ENCODE results near the gene PTGR2.

PTGR2 gene

GRCh38 chr14:73895939-73896338 lies 44.3 kb downstream of the PTGR2 start:
- no peak for TF ChIP-seq SIN3A (IDR thresholded peaks at IDR 0.05; ENCODE audit: borderline replicate concordance, insufficient read depth, low read length)
- TF ChIP-seq FOXP2 (optimal IDR thresholded peaks at IDR 0.05; ENCODE audit: borderline replicate concordance, extremely low read depth, extremely low read length, insufficient read depth) = no peak
- no peak for TF ChIP-seq REST (IDR thresholded peaks at IDR 0.05; ENCODE audit: insufficient read depth in 1 of 2, low read depth in 2 of 2, low read length in 2 of 2)
- TF ChIP-seq POLR2AphosphoS5 (IDR thresholded peaks at IDR 0.05; ENCODE audit: low read depth, low read length) = no peak
- TF ChIP-seq TAF1 (IDR thresholded peaks at IDR 0.05; ENCODE audit: borderline replicate concordance, insufficient read depth, low read length) = no peak

GRCh38 chr14:73896521-73896920 lies 44.9 kb downstream of the PTGR2 start:
- TF ChIP-seq FOXP2 (optimal IDR thresholded peaks at IDR 0.05; ENCODE audit: borderline replicate concordance, extremely low read depth, extremely low read length, insufficient read depth) (no peak), TAF1 (IDR thresholded peaks at IDR 0.05; ENCODE audit: borderline replicate concordance, insufficient read depth, low read length) (no peak), POLR2AphosphoS5 (IDR thresholded peaks at IDR 0.05; ENCODE audit: low read depth, low read length) (no peak), SIN3A (IDR thresholded peaks at IDR 0.05; ENCODE audit: borderline replicate concordance, insufficient read depth, low read length) (no peak)

GRCh38 chr14:73903028-73903427 lies 51.4 kb downstream of the PTGR2 start:
- no peak for TF ChIP-seq TAF1 (IDR thresholded peaks at IDR 0.05; ENCODE audit: borderline replicate concordance, insufficient read depth, low read length)
- no peak for TF ChIP-seq POLR2AphosphoS5 (IDR thresholded peaks at IDR 0.05; ENCODE audit: low read depth, low read length)
- TF ChIP-seq REST (IDR thresholded peaks at IDR 0.05; ENCODE audit: insufficient read depth in 1 of 2, low read depth in 2 of 2, low read length in 2 of 2) = no peak
- TF ChIP-seq FOXP2 (optimal IDR thresholded peaks at IDR 0.05; ENCODE audit: borderline replicate concordance, extremely low read depth, extremely low read length, insufficient read depth) = no peak
- TF ChIP-seq SIN3A (IDR thresholded peaks at IDR 0.05; ENCODE audit: borderline replicate concordance, insufficient read depth, low read length) = no peak

- no peak for TF ChIP-seq FOXP2 (optimal IDR thresholded peaks at IDR 0.05; ENCODE audit: borderline replicate concordance, extremely low read depth, extremely low read length, insufficient read depth)
- no peak for TF ChIP-seq TAF1 (IDR thresholded peaks at IDR 0.05; ENCODE audit: borderline replicate concordance, insufficient read depth, low read length)
- TF ChIP-seq POLR2AphosphoS5 (IDR thresholded peaks at IDR 0.05; ENCODE audit: low read depth, low read length) = no peak
- TF ChIP-seq REST (IDR thresholded peaks at IDR 0.05; ENCODE audit: insufficient read depth in 1 of 2, low read depth in 2 of 2, low read length in 2 of 2) = no peak
- no peak for TF ChIP-seq SIN3A (IDR thresholded peaks at IDR 0.05; ENCODE audit: borderline replicate concordance, insufficient read depth, low read length)
Observed at GRCh38 chr14:73909681-73910080, 58.0 kb downstream of the PTGR2 start.

- no peak for TF ChIP-seq REST (IDR thresholded peaks at IDR 0.05; ENCODE audit: insufficient read depth in 1 of 2, low read depth in 2 of 2, low read length in 2 of 2)
- TF ChIP-seq FOXP2 (optimal IDR thresholded peaks at IDR 0.05; ENCODE audit: borderline replicate concordance, extremely low read depth, extremely low read length, insufficient read depth) = no peak
- TF ChIP-seq POLR2AphosphoS5 (IDR thresholded peaks at IDR 0.05; ENCODE audit: low read depth, low read length) = no peak
- TF ChIP-seq SIN3A (IDR thresholded peaks at IDR 0.05; ENCODE audit: borderline replicate concordance, insufficient read depth, low read length) = no peak
- no peak for TF ChIP-seq TAF1 (IDR thresholded peaks at IDR 0.05; ENCODE audit: borderline replicate concordance, insufficient read depth, low read length)
Observed at GRCh38 chr14:73913256-73913655, 61.6 kb downstream of the PTGR2 start.

All from PFSK-1 (cell line).